ENCODE measurements around the gene AVP.
"Not testable (repeated sequence)": the region's sequence is repeated elsewhere in the genome, so short reads cannot be mapped to it uniquely, and the experiment has no call there.

DNA sequence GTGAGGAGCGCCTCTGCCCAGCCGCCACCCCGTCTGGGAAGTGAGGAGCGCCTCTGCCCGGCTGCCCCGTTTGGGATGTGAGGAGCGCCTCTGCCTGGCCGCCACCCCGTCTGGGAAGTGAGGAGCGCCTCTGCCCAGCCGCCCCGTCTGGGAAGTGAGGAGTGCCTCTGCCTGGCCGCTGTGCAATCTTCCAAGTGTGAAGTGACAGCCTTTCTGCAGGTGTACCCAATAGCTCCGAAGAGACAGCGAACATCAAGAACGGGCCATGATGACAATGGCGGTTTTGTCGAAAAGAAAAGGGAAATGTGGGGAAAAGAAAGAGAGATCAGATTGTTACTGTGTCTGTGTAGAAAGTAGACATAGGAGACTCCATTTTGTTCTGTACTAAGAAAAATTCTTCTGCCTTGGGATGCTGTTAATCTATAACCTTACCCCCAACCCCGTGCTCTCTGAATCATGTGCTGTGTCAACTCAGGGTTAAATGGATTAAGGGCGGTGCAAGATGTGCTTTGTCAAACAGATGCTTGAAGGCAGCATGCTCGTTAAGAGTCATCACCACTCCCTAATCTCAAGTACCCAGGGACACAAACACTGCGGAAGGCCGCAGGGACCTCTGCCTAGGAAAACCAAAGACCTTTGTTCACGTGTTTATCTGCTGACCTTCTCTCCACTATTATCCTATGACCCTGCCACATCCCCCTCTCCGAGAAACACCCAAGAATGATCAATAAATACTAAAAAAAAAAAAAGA is 41.4 kb upstream of the AVP start:
- not testable (repeated sequence) for TF ChIP-seq EZH2phosphoT487 (IDR thresholded peaks at IDR 0.05; ENCODE audit: borderline replicate concordance, low read depth, low read length)
- TF ChIP-seq, protein P1, sequence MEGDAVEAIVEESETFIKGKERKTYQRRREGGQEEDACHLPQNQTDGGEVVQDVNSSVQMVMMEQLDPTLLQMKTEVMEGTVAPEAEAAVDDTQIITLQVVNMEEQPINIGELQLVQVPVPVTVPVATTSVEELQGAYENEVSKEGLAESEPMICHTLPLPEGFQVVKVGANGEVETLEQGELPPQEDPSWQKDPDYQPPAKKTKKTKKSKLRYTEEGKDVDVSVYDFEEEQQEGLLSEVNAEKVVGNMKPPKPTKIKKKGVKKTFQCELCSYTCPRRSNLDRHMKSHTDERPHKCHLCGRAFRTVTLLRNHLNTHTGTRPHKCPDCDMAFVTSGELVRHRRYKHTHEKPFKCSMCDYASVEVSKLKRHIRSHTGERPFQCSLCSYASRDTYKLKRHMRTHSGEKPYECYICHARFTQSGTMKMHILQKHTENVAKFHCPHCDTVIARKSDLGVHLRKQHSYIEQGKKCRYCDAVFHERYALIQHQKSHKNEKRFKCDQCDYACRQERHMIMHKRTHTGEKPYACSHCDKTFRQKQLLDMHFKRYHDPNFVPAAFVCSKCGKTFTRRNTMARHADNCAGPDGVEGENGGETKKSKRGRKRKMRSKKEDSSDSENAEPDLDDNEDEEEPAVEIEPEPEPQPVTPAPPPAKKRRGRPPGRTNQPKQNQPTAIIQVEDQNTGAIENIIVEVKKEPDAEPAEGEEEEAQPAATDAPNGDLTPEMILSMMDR (conservative IDR thresholded peaks at IDR 0.05; ENCODE audit: low read length), result not testable (repeated sequence)

All from OCI-LY7 (cell line).